Osteoblast (primary cell): ENCODE results near the gene MAML2. TPM values are rescaled to one million over a fixed set of nuclear protein-coding genes. Genes with fewer than 3 reads are reported as not detected.

Experiments
- DNase-seq: peaks from one replicate; pipeline ENCODE4 v3.0.0; 2011; ENCODE audit warnings: low spot score, mixed read lengths; ENCODE audit not compliant: insufficient read length; ENCODE audit errors: missing footprints
- H2AFZ ChIP-seq: 2 replicates; pipeline ENCODE4 v1.6.0; 2011; ENCODE audit warnings: mild to moderate bottlenecking, low read length
- H3K27ac ChIP-seq: 2 replicates; pipeline ENCODE4 v1.5.1; 2011; ENCODE audit warnings: mild to moderate bottlenecking, low read depth, low read length, moderate library complexity
- H3K27me3 ChIP-seq: 2 replicates; pipeline ENCODE4 v1.6.0; 2012; ENCODE audit warnings: mild to moderate bottlenecking, control low read depth, inconsistent platforms, low read length, moderate library complexity; ENCODE audit not compliant: insufficient read depth
- H3K36me3 ChIP-seq: 2 replicates; pipeline ENCODE4 v1.5.1; 2011; ENCODE audit warnings: mild to moderate bottlenecking, low read length, control low read depth, moderate library complexity; ENCODE audit not compliant: insufficient read depth
- H3K4me1 ChIP-seq: 2 replicates; pipeline ENCODE4 v1.5.1; 2011; ENCODE audit warnings: mild to moderate bottlenecking, low read length, control low read depth, moderate library complexity; ENCODE audit not compliant: insufficient read depth
- H3K4me2 ChIP-seq: 2 replicates; pipeline ENCODE4 v1.6.0; 2011; ENCODE audit warnings: mild to moderate bottlenecking, low read length; ENCODE audit not compliant: insufficient read depth
- H3K4me3 ChIP-seq: fragments of 200-600 bp; sonication (generic); 3 replicates; pipeline ENCODE4 v1.5.1; 2012; ENCODE audit warnings: mild to moderate bottlenecking, low read length, inconsistent platforms; ENCODE audit not compliant: insufficient read depth
- H3K79me2 ChIP-seq: 2 replicates; pipeline ENCODE4 v1.6.0; 2012; ENCODE audit warnings: mild to moderate bottlenecking, low read length, control low read depth, inconsistent platforms; ENCODE audit not compliant: insufficient read depth
- H3K9me3 ChIP-seq: 2 replicates; pipeline ENCODE4 v1.5.1; 2011; ENCODE audit warnings: low read depth, low read length, control low read depth
- H4K20me1 ChIP-seq: 2 replicates; pipeline ENCODE4 v1.6.0; 2012; ENCODE audit warnings: mild to moderate bottlenecking, low read length, control low read depth; ENCODE audit not compliant: insufficient read depth
- CTCF ChIP-seq: IDR thresholded peaks from 2 replicates; pipeline ENCODE4 v1.5.1; 2011; ENCODE audit warnings: mild to moderate bottlenecking, low read depth, low read length, moderate library complexity; ENCODE audit errors: extremely low read depth
- total RNA-seq: library from RNA; depleted of rRNA; stranded (reverse); fragments of >200 nt; gene quantifications from 2 replicates; pipeline ENCODE4 v1.2.3, GENCODE V29; 2012

The MAML2 gene
- total RNA-seq, 1 donor, result 17.4 TPM

GRCh38 chr11:96074551-96075310 is 268.3 kb downstream of the MAML2 start:
- H3K4me3 ChIP-seq, result no peak overlapping the region
- H3K4me1 ChIP-seq, result peaks cover 31% of the 10 kb centered on the region
- no peak overlapping the region for H2AFZ ChIP-seq
- peaks cover 49% of the 10 kb centered on the region for H3K79me2 ChIP-seq
- H3K4me2 ChIP-seq, result no peak overlapping the region
- TF ChIP-seq CTCF, result no peak
- H3K9me3 ChIP-seq, result no peaks in the 10 kb centered on the region
- H3K36me3 ChIP-seq, result peaks cover 16% of the 10 kb centered on the region
- H4K20me1 ChIP-seq, result no peaks in the 10 kb centered on the region
- no peaks in the 10 kb centered on the region for H3K27me3 ChIP-seq
- H3K27ac ChIP-seq, result peak overlapping the region; percentile 81
- DNase-seq, result no peak

- Histone ChIP-seq H4K20me1 (no peaks in the 10 kb centered on the region), H3K79me2 (peaks cover 38% of the 10 kb centered on the region), H3K9me3 (no peaks in the 10 kb centered on the region), H3K27me3 (no peaks in the 10 kb centered on the region), H3K4me1 (peaks cover 31% of the 10 kb centered on the region), H3K4me3 (no peak overlapping the region), H3K36me3 (peaks cover 16% of the 10 kb centered on the region), H2AFZ (no peak overlapping the region), H3K27ac (no peak overlapping the region), H3K4me2 (no peak overlapping the region)
- TF ChIP-seq CTCF, result no peak
- DNase-seq, result no peak
These were observed 269.5 kb downstream of the MAML2 start for GRCh38 chr11:96073536-96073935.

GRCh38 chr11:96072592-96072991 is 270.4 kb downstream of the MAML2 start:
- TF ChIP-seq CTCF, result no peak
- peaks cover 25% of the 10 kb centered on the region for H3K4me1 ChIP-seq
- no peak overlapping the region for H3K27ac ChIP-seq
- H3K36me3 ChIP-seq, result peaks cover 13% of the 10 kb centered on the region
- H3K4me3 ChIP-seq, result no peak overlapping the region
- peaks cover 35% of the 10 kb centered on the region for H3K79me2 ChIP-seq
- H3K4me2 ChIP-seq, result no peak overlapping the region
- no peak for DNase-seq
- H2AFZ ChIP-seq, result no peak overlapping the region
- no peaks in the 10 kb centered on the region for H4K20me1 ChIP-seq
- H3K27me3 ChIP-seq, result no peaks in the 10 kb centered on the region
- no peaks in the 10 kb centered on the region for H3K9me3 ChIP-seq

DNA sequence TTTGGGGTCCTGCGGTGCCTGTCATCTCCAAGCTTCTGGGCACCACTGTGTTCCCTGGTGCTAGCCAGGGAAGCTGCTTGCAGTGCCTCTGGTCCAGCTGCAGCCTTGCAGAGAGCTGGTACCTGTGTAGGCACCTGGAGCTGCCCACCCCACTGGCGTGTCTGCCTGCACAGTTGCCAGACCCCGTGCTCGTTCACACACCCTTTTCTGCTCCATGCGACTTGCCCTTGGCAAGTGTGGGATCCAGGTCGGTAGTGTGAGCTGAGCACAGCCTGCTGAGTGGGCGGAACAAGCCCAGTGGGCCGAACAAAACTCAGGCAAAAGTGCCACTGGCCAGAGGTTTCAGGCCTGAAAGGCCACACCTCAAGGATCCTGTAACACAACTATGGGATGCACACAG is 272.5 kb downstream of the MAML2 start:
- Histone ChIP-seq H3K27me3 (no peaks in the 10 kb centered on the region), H3K4me2 (no peak overlapping the region), H3K9me3 (no peaks in the 10 kb centered on the region), H3K4me1 (peaks cover 12% of the 10 kb centered on the region), H4K20me1 (peaks cover 11% of the 10 kb centered on the region), H2AFZ (no peak overlapping the region), H3K4me3 (no peak overlapping the region), H3K79me2 (peaks cover 51% of the 10 kb centered on the region), H3K27ac (no peak overlapping the region), H3K36me3 (peaks cover 13% of the 10 kb centered on the region)
- TF ChIP-seq CTCF, result no peak
- DNase-seq, result no peak
